Activated naive CD4-positive, alpha-beta T cell (primary cell): ENCODE results near the gene THRA.

ENCODE experiments used
- DNase-seq, 4 experiments: peaks; one replicate each; lab custom pipeline; 2025; lab: John Stamatoyannopoulos, UW

THRA gene, protein sequence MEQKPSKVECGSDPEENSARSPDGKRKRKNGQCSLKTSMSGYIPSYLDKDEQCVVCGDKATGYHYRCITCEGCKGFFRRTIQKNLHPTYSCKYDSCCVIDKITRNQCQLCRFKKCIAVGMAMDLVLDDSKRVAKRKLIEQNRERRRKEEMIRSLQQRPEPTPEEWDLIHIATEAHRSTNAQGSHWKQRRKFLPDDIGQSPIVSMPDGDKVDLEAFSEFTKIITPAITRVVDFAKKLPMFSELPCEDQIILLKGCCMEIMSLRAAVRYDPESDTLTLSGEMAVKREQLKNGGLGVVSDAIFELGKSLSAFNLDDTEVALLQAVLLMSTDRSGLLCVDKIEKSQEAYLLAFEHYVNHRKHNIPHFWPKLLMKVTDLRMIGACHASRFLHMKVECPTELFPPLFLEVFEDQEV

DNA sequence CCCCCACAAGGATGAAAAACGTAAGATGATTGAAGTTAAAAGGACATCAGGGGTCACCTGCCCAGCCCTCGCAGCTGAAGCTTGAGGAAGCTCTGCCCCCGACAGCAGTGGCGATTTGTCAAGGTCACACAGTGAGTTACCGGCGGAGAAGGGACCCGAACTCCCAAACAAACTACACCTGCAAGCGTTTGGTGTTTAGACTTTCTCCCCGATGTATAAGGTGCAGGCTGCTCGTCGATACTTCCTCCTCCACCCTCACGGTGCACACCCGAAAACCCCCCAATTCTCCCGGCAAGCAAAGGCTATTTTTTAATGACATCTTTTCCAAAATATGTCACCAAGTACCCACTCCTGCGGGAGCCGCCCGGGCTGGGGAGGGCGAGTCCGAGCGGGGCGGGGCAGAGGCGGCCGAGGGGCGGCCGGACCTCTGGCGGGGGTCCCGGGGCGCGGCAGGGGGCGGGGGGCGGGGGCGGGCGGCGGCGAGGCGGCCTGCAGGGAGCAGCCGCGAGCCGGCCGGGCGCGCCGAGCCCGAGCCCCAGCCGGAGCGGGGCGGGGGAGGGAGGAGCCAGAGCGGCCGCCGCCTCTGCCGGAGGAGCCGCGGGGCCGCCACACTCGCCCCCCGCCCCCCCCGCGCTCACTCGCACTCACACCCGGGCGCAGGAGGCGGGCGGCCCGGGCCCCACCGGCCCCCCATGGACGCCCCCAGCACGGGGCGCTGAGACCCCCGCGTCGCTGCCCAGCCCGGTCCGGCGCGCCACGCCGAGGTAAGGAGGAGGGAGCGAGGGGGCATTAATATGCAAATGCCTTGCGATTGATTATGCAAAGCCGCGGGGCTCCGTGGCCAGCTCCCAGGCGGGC is at the start of gene THRA:
TSS of gene THRA (plus strand) at position 637 of the 858 bp plus-strand sequence. CDS start 11,524 bp downstream, outside the sequence.
- peak in 3 of 4 experiments; percentile 16 to 74 (median 40) for DNase-seq

DNA sequence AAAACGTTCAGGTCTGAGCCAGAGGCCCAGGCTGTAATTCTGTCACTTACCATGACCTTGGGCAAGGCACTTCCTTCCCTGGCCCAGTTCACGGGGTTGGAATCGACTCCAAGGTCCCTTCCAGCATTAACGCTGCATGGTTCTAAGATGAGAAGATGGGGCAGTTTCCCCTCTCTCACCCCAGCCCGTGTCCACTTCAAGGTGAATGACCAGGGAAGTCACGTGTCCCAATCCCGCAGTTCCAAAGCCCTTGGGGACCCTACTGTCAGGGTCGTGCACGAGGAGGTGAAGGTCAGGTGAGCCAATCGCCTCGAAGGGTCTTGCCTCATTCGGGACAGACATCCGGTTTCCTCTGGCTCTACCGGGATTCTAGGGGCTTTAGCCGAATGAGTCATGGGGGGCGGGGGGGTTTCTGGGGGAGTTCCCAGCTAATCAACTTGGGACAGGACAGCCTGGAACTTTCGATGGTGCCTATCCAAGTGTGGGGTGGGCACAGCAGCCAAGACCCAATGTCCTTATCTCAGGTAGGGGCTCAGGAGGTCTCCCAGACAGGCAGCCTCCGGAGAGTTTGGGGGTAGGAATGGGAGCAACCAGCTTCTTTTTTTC is 48.3 kb upstream of the THRA start:
- DNase-seq, result no peak

DNA sequence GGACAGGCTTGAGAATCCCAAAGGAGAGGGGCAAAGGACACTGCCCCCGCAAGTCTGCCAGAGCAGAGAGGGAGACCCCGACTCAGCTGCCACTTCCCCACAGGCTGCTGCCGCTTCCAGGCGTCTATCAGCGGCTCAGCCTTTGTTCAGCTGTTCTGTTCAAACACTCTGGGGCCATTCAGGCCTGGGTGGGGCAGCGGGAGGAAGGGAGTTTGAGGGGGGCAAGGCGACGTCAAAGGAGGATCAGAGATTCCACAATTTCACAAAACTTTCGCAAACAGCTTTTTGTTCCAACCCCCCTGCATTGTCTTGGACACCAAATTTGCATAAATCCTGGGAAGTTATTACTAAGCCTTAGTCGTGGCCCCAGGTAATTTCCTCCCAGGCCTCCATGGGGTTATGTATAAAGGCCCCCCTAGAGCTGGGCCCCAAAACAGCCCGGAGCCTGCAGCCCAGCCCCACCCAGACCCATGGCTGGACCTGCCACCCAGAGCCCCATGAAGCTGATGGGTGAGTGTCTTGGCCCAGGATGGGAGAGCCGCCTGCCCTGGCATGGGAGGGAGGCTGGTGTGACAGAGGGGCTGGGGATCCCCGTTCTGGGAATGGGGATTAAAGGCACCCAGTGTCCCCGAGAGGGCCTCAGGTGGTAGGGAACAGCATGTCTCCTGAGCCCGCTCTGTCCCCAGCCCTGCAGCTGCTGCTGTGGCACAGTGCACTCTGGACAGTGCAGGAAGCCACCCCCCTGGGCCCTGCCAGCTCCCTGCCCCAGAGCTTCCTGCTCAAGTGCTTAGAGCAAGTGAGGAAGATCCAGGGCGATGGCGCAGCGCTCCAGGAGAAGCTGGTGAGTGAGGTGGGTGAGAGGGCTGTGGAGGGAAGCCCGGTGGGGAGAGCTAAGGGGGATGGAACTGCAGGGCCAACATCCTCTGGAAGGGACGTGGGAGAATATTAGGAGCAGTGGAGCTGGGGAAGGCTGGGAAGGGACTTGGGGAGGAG is 47.5 kb upstream of the THRA start, which contains the start of gene CSF3:
TSS of gene CSF3 (plus strand) at position 436 of the 993 bp plus-strand sequence. CDS start at position 471, 35 bp downstream.
- no peak for DNase-seq

DNA sequence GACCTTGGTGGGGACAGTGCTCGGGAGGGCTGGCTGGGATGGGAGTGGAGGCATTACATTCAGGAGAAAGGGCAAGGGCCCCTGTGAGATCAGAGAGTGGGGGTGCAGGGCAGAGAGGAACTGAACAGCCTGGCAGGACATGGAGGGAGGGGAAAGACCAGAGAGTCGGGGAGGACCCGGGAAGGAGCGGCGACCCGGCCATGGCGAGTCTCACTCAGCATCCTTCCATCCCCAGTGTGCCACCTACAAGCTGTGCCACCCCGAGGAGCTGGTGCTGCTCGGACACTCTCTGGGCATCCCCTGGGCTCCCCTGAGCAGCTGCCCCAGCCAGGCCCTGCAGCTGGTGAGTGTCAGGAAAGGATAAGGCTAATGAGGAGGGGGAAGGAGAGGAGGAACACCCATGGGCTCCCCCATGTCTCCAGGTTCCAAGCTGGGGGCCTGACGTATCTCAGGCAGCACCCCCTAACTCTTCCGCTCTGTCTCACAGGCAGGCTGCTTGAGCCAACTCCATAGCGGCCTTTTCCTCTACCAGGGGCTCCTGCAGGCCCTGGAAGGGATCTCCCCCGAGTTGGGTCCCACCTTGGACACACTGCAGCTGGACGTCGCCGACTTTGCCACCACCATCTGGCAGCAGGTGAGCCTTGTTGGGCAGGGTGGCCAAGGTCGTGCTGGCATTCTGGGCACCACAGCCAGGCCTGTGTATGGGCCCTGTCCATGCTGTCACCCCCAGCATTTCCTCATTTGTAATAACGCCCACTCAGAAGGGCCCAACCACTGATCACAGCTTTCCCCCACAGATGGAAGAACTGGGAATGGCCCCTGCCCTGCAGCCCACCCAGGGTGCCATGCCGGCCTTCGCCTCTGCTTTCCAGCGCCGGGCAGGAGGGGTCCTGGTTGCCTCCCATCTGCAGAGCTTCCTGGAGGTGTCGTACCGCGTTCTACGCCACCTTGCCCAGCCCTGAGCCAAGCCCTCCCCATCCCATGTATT is 46.5 kb upstream of the THRA start:
- DNase-seq, result no peak

DNA sequence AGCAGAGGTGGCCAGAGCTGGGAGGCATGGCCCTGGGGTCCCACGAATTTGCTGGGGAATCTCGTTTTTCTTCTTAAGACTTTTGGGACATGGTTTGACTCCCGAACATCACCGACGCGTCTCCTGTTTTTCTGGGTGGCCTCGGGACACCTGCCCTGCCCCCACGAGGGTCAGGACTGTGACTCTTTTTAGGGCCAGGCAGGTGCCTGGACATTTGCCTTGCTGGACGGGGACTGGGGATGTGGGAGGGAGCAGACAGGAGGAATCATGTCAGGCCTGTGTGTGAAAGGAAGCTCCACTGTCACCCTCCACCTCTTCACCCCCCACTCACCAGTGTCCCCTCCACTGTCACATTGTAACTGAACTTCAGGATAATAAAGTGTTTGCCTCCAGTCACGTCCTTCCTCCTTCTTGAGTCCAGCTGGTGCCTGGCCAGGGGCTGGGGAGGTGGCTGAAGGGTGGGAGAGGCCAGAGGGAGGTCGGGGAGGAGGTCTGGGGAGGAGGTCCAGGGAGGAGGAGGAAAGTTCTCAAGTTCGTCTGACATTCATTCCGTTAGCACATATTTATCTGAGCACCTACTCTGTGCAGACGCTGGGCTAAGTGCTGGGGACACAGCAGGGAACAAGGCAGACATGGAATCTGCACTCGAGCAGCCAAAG is 45.2 kb upstream of the THRA start:
- no peak for DNase-seq

DNA sequence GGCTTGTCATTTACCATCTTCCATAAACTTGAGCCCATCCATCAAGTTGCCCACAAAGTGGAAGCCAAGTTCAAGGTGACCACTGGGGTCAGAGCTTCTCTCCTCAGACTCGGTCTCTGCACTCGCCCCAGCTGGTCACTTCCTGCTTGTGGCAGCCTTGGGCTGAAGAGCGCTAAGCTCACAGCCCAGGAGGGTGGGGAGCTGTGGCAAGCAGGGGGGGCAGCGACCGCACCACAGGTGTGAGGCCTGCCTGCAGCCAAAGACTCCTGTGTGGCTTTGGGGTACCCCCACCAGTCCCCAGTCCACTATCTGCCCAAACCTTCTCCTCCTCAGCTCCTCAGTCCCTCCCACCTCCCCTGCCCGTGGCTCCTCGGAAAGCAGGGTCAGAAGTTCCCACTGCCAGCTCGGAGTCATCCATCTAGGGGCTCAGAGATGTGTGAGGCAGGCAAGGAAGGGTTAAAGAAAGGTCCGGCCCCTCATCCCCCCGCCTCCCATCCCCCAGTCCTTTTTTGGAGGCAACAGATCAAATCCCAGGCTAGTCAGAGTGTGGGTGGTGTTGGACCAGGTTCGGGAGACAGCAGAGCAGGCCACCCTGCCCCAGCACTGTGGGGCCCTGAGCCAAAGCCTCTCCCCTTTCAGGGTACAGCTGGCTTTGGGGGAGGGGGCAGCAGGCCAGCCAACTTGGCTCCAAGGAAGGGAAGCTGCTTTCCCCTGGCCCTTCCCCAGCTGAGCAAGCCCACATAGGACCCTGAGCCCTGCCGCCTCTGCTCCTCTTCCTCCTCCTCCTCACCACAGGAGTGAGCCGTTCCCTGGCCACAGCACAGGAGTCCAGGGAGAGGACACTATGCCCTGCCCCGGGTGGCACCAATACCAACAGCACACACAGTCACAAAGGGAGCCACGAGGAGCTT is 44.3 kb upstream of the THRA start:
- no peak for DNase-seq

DNA sequence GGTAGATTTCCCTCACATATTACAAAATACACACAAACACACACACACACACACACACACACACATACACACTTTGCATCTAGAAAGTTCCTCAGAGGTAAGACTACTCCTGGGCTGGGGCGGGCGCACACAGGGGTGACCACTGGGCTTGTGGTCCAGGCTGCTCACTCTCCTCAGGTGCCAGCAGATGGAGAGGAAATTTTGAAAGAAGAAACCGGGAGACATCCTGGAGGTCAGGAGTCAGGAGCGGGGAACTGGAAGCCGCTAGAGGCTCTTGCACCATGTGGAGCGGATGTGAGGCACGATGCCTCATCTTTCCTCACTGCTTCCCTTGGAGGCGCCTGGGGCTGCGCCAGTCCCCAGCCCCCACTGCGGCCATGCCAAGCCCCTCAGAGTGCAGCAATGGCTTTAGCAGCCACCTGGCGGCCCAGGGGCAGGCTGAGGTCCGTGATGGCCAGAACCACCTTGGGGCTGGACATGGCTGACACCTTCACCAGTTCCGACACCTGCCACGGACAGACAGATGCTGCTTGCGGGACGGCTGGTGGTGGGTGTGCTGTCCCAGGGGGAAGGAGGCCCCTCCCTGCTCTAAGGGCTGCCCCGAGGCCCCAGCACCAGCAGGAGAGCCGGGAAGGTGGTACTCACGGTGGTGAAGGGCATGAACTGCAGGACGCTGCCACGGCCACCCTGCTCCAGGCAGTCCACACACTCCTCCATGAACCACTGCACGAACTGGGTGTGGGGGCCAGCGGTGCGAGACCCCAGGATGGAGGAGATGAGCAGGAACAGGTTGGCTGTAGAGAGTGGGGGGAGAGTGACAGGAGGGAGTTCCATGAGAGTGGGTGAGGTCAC is 43.4 kb upstream of the THRA start:
- no peak for DNase-seq

DNA sequence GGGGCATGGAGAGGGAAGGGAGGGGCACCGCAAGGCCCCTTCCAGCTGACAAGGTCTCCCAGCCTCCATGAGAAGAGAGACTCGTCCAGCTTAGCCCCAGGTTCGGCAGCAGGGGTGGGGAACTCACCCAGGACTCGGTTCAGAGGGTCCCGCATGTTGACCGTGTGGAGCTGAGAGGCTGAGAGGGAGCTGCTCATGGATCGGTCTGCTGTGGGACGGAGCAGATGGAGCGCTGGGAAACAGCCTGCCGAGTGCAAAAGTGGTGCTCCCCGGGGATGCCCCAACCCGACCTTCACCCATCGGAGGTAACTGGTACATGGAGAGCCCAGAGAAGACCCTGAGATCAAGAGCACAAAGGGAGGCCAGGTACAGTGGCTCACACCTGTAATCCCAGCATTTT is 42.6 kb upstream of the THRA start:
- no peak for DNase-seq

DNA sequence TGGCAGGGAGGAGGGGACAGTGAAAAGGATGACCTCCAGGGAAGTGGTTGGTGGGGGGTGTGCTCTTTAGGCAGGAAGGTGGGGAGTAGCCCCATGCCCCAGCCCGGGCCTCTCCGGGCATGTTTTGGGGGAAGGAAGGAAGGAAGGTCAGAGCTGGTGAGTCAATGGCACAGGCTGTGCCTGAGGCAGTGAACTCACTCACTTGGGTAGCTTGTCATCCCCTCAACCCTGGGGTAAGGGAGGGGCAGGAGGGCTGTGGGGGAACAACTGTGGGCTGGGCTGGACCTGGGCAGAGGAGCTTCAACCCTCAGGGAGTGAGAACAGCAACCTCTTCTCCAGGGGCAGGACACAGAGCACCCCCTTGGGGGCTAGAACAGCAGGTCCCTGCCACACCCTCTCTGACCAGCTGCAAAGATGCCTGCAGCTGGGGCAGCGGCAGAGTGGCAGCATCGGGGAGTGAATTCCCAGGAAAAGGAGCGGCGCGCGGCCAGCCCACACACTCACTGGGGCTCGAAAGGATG is 41.3 kb upstream of the THRA start:
- DNase-seq, result no peak

DNA sequence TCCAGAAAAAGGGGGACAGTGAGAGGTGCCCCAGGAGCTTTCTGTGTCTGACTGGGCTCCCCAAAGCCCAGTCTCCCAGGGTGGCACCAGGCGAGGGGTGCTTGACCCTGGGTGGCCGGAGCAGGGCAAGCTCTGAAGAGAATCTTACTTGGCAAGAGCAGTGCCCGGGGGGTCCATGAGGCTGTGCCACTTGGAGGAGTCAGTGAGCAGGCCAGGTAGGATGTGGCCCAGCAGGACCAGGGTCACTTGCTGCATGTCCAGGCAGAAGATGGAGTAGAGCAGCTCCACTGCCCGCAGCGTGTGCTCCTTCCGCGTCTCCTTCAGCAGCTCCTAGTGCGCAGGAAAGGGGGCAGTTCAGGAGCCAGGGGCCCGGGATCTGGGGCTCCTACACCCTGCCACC is 40.3 kb upstream of the THRA start:
- DNase-seq, result no peak

DNA sequence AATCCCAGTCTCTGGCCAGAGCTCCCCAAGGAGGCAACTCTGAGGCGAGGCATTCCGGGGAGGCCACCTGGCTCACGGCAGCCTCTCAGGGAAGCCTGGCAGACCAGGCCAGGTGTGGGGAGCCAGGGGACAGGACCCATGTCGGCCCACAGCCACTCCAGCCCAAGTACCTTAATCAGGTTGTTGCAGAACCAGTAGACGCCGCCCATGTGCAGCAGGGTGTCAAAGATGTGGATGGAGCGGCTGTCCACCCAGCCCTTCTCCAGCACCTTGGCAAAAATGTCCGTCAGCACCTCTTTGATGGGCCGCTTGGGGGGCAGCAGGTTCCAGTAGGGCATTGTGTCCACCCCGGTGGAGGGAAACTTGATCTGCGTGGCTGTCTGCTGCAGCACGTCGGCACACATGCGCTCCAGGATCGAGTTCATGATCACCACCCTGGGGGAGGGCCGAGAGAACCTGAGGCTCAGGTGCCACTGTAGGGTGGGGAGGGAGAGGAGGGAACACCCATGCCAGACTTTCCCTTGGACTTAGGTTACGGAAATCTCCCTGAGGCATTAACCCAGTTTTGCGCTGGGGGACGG is 39.7 kb upstream of the THRA start:
- DNase-seq, result no peak

DNA sequence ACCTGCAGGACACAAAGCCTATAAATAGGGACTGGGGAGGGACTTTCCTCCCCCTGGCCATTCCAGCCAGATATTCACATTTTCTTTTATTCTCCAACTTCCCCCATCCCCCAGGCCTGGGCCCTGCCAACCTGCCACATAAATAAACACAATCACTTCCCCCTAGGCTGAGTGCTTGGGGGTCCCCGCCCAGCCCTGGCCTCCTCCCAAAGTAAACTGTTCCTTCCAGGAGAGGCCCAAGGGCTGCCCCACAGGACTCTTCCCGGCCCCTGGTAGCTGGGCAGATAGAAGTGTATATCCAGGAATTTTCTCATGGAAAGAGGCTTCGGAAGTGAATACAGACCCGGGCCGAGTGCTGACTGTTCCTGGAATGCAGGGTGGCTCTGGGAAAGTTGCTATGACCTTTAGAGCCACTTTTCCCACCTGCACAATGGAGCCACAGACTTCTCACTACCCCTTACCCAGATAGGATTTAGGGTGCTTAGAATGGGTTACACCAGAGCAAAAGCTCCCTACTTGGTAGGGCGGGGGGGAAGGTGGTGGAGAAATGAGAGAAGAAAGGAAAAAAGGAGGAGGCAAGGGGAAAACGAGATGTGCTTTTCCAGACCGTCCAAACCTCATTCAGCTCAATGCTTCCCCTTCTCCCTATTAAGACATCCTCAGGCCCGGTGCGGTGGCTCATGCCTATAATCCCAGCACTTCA is 39.0 kb upstream of the THRA start:
- no peak for DNase-seq

DNA sequence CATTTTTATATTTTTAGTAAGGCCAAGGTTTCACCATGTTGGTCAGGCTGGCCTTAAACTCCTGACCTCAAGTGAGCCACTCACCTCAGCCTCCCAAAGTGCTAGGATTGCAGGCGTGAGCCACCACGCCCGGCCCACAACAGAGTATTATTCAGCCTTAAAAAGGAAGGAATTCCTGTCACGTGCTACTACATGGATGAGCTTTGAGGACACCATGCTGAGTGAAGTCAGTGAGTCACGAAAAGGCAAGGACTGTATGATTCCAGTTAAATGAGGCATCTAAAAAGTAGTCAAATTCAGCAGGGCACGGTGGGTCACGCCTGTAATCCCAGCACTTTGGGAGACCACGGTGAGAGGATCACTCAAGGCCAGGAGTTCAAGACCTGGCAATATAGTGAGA is 37.9 kb upstream of the THRA start:
- no peak for DNase-seq

DNA sequence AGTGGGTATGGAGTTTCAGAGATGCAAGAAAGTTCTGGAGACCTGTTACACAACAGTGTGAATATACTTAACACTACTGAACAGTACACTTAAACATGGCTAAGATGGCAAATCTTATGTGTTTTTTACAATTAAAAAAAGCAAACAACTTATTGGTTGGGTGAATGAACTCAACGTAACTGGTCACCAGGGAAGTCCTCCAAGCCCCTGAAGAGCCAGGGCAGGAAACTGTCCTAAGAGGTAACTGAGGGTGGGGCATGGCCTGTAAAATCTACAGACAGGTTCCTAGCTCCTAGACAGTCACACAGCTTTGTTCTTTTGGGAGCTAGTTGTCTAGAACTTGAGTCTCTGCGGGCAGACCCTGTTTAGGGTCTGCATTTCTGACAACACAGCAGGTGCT is 37.2 kb upstream of the THRA start:
- no peak for DNase-seq

DNA sequence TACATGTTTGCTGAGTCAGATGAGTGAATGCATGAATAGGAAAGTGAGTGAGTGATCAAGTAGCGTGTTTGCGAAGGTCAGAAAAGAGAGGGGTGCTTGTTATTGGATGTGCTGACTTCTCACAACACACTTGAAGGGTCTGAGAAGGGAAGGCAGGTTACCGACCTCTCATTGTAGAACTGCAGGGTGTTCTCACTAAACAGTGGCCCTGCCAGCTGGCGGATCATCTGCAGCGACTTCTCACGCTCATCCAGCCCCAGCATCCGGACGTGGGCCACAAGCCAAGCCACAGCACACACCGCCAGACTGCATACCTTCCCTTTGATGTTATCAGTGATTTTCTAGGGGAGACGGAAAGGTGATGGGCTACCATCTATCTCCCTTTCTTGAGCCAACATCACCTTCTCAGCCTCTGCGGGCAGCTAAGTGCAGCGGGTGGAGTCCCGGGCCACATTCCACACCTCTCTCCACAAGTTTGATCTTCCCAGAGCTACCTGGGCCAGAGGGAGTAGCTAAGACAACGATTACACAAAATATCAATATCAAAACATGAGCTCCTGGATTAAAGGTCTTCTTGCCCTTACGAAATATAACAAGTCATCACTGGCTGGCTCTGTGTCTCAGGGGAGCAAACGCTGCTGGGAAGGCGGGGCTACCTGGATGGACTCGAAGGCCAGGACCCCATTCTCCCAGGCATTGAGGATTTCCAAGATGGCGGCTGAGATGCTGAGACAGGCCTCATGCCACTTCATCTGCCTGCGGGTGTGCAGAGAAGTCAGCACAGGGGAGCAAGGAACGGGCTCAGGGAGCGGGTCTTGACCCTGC is 36.6 kb upstream of the THRA start:
- peak in 2 of 4 experiments; percentile 9 to 38 for DNase-seq
